ENCODE results near the gene USP10. TPM values are rescaled to one million over a fixed set of nuclear protein-coding genes. Genes with fewer than 3 reads are reported as not detected.

Gene USP10
- total RNA-seq, 1 donor from 2014 or later, result 67.8 TPM

- H3K4me3 ChIP-seq (ENCODE audit: low read depth, low read length), result no peak overlapping the region
- H3K36me3 ChIP-seq (ENCODE audit: control insufficient read depth, insufficient read depth, low read length), result no peaks in the 10 kb centered on the region
- no peak for TF ChIP-seq CTCF (IDR thresholded peaks at IDR 0.05; ENCODE audit: insufficient read depth, low read length, poor library complexity, severe bottlenecking)
- H3K27me3 ChIP-seq (ENCODE audit: control insufficient read depth, insufficient read depth, low read length), result peaks cover 3% of the 10 kb centered on the region
- no peak for DNase-seq (ENCODE audit: low read depth)
These were observed 110.9 kb downstream of the USP10 start for GRCh38 chr16:84810518-84811273.

GRCh38 chr16:84811529-84811928, 111.7 kb downstream of the USP10 start:
- Histone ChIP-seq H3K27me3 (ENCODE audit: control insufficient read depth, insufficient read depth, low read length) (peaks cover 3% of the 10 kb centered on the region), H3K4me3 (ENCODE audit: low read depth, low read length) (no peak overlapping the region), H3K36me3 (ENCODE audit: control insufficient read depth, insufficient read depth, low read length) (no peaks in the 10 kb centered on the region)
- TF ChIP-seq CTCF (IDR thresholded peaks at IDR 0.05; ENCODE audit: insufficient read depth, low read length, poor library complexity, severe bottlenecking), result no peak
- DNase-seq (ENCODE audit: low read depth), result no peak

GRCh38 chr16:84813141-84813934, 113.5 kb downstream of the USP10 start:
- DNase-seq (ENCODE audit: low read depth), result no peak
- Histone ChIP-seq H3K27me3 (ENCODE audit: control insufficient read depth, insufficient read depth, low read length) (peaks cover 3% of the 10 kb centered on the region), H3K36me3 (ENCODE audit: control insufficient read depth, insufficient read depth, low read length) (no peaks in the 10 kb centered on the region), H3K4me3 (ENCODE audit: low read depth, low read length) (no peak overlapping the region)
- TF ChIP-seq CTCF (IDR thresholded peaks at IDR 0.05; ENCODE audit: insufficient read depth, low read length, poor library complexity, severe bottlenecking), result no peak

- DNase-seq (ENCODE audit: low read depth), result no peak
- Histone ChIP-seq H3K4me3 (ENCODE audit: low read depth, low read length) (no peak overlapping the region), H3K27me3 (ENCODE audit: control insufficient read depth, insufficient read depth, low read length) (peaks cover 3% of the 10 kb centered on the region), H3K36me3 (ENCODE audit: control insufficient read depth, insufficient read depth, low read length) (no peaks in the 10 kb centered on the region)
- no peak for TF ChIP-seq CTCF (IDR thresholded peaks at IDR 0.05; ENCODE audit: insufficient read depth, low read length, poor library complexity, severe bottlenecking)
These were observed 115.7 kb downstream of the USP10 start for GRCh38 chr16:84815462-84815861.

- H3K36me3 ChIP-seq (ENCODE audit: control insufficient read depth, insufficient read depth, low read length), result no peaks in the 10 kb centered on the region
- TF ChIP-seq CTCF (IDR thresholded peaks at IDR 0.05; ENCODE audit: insufficient read depth, low read length, poor library complexity, severe bottlenecking), result no peak
These were observed 116.2 kb downstream of the USP10 start for GRCh38 chr16:84816023-84816422.

More at GRCh38 chr16:84816023-84816422, 116.2 kb downstream of the USP10 start:
- Histone ChIP-seq H3K4me3 (ENCODE audit: low read depth, low read length) (no peak overlapping the region), H3K27me3 (ENCODE audit: control insufficient read depth, insufficient read depth, low read length) (peaks cover 3% of the 10 kb centered on the region)
- no peak for DNase-seq (ENCODE audit: low read depth)

Measured in kidney epithelial cell (primary cell).